HG02885 (cell line): Measurements from ENCODE around the gene DTNB.
"Not testable (repeated sequence)": the region's sequence is repeated elsewhere in the genome, so short reads cannot be mapped to it uniquely, and the experiment has no call there.

Experiments used
- ATAC-seq: cut with Tn5 transposase; IDR thresholded peaks from one replicate; pipeline ENCODE4 v1.9.1; 2021; ENCODE audit warnings: mild to moderate bottlenecking; ENCODE audit not compliant: unreplicated experiment, poor library complexity

Gene DTNB

GRCh38 chr2:25635797-25636196, 37.6 kb downstream of the DTNB start:
- ATAC-seq: no peak

GRCh38 chr2:25633801-25634200, 39.6 kb downstream of the DTNB start:
- not testable (repeated sequence) for ATAC-seq

GRCh38 chr2:25632396-25632795, 41.0 kb downstream of the DTNB start:
- ATAC-seq: no peak

GRCh38 chr2:25624635-25625034, 48.7 kb downstream of the DTNB start:
- ATAC-seq: no peak

GRCh38 chr2:25623361-25623760, 50.0 kb downstream of the DTNB start:
- no peak for ATAC-seq

GRCh38 chr2:25620711-25621110, 52.7 kb downstream of the DTNB start:
- ATAC-seq: no peak

- ATAC-seq: no peak
Measured at GRCh38 chr2:25620077-25620476, 53.3 kb downstream of the DTNB start.

GRCh38 chr2:25619185-25619584, 54.2 kb downstream of the DTNB start:
- ATAC-seq: no peak

- no peak for ATAC-seq
Measured at GRCh38 chr2:25618676-25619075, 54.7 kb downstream of the DTNB start.

GRCh38 chr2:25617948-25618646, 55.3 kb downstream of the DTNB start:
- no peak for ATAC-seq

GRCh38 chr2:25615920-25616319, 57.5 kb downstream of the DTNB start:
- ATAC-seq: no peak

GRCh38 chr2:25615386-25615785, 58.0 kb downstream of the DTNB start:
- no peak for ATAC-seq

- ATAC-seq: no peak
Measured at GRCh38 chr2:25614711-25615110, 58.7 kb downstream of the DTNB start.

- ATAC-seq: no peak
Measured at GRCh38 chr2:25608718-25609117, 64.7 kb downstream of the DTNB start.

- ATAC-seq: no peak
Measured at GRCh38 chr2:25606892-25607291, 66.5 kb downstream of the DTNB start.

- ATAC-seq: no peak
Measured at GRCh38 chr2:25602333-25602723, 71.0 kb downstream of the DTNB start.

GRCh38 chr2:25601711-25602332, 71.6 kb downstream of the DTNB start:
- ATAC-seq: not testable (repeated sequence)

GRCh38 chr2:25598911-25599310, 74.5 kb downstream of the DTNB start:
- ATAC-seq: no peak

GRCh38 chr2:25598332-25598731, 75.0 kb downstream of the DTNB start:
- ATAC-seq: no peak

- no peak for ATAC-seq
Measured at GRCh38 chr2:25597881-25598280, 75.5 kb downstream of the DTNB start.

- ATAC-seq: no peak
Measured at GRCh38 chr2:25596516-25597244, 76.7 kb downstream of the DTNB start.
